GM23338 (cell line): ENCODE measurements around the gene BNC1. TPM values are rescaled to one million over a fixed set of nuclear protein-coding genes. Genes with fewer than 3 reads are reported as not detected.

Experiments used
- ATAC-seq: fragments of 200-7000 bp; cut with Tn5 transposase; 3 replicates; pipeline ENCODE4 v1.9.1; 2020
- DNase-seq: peaks from one replicate; pipeline ENCODE4 v3.0.0-alpha.2; 2015; ENCODE audit warnings: low spot score
- H2AFZ ChIP-seq: fragments of 200-600 bp; sonication (generic); 2 replicates; pipeline ENCODE4 v1.8.0; 2016; ENCODE audit warnings: antibody characterized with exemption, mild to moderate bottlenecking, moderate library complexity
- H3F3A ChIP-seq: fragments of 200-600 bp; sonication (generic); replicated peaks from 2 replicates; pipeline ENCODE4 v1.8.0; 2017; ENCODE audit warnings: antibody characterized with exemption, mixed run types, low read depth
- H3K27ac ChIP-seq: fragments of 200-600 bp; sonication (generic); 2 replicates; pipeline ENCODE4 v1.6.1; 2016; ENCODE audit warnings: low read depth
- H3K27me3 ChIP-seq: fragments of 200-600 bp; sonication (generic); 2 replicates; pipeline ENCODE4 v1.8.0; 2016; ENCODE audit warnings: mild to moderate bottlenecking, mixed run types, moderate library complexity; ENCODE audit not compliant: insufficient read depth
- H3K36me3 ChIP-seq: fragments of 200-600 bp; sonication (generic); 2 replicates; pipeline ENCODE4 v1.8.0; 2016; ENCODE audit warnings: mild to moderate bottlenecking; ENCODE audit not compliant: insufficient read depth
- H3K4me1 ChIP-seq: fragments of 200-600 bp; sonication (generic); 2 replicates; pipeline ENCODE4 v1.8.0; 2016; ENCODE audit warnings: mild to moderate bottlenecking, moderate library complexity; ENCODE audit not compliant: insufficient read depth
- H3K4me2 ChIP-seq: fragments of 200-600 bp; sonication (generic); 2 replicates; pipeline ENCODE4 v1.7.1; 2017; ENCODE audit warnings: mixed run types
- H3K4me3 ChIP-seq: fragments of 200-600 bp; sonication (generic); 2 replicates; pipeline ENCODE4 v1.6.1; 2016; ENCODE audit warnings: mixed run types
- H3K79me2 ChIP-seq: fragments of 200-600 bp; sonication (generic); replicated peaks from 2 replicates; pipeline ENCODE4 v1.8.0; 2017; ENCODE audit warnings: mild to moderate bottlenecking; ENCODE audit not compliant: insufficient read depth
- H3K9me2 ChIP-seq: fragments of 200-600 bp; sonication (generic); 2 replicates; pipeline ENCODE4 v1.8.0; 2017; ENCODE audit not compliant: insufficient read depth
- H4K20me1 ChIP-seq: fragments of 200-600 bp; sonication (generic); replicated peaks from 2 replicates; pipeline ENCODE4 v1.8.0; 2017; ENCODE audit warnings: mild to moderate bottlenecking; ENCODE audit not compliant: insufficient read depth
- H3K27ac Mint-ChIP-seq: 2 replicates; pipeline ENCODE4 v1.8.0; 2020; ENCODE audit warnings: inconsistent platforms, mild to moderate bottlenecking, moderate library complexity, mixed read lengths
- H3K27me3 Mint-ChIP-seq: 3 replicates; pipeline ENCODE4 v1.8.0; 2022; ENCODE audit warnings: low read depth, mild to moderate bottlenecking, moderate library complexity, mixed read lengths, inconsistent platforms; ENCODE audit not compliant: insufficient read depth, poor library complexity
- H3K36me3 Mint-ChIP-seq: 3 replicates; pipeline ENCODE4 v1.8.0; 2021; ENCODE audit warnings: low read depth, mild to moderate bottlenecking, inconsistent platforms, moderate library complexity, mixed read lengths
- H3K4me1 Mint-ChIP-seq: 3 replicates; pipeline ENCODE4 v1.8.0; 2020; ENCODE audit warnings: mild to moderate bottlenecking, inconsistent platforms, mixed read lengths
- H3K4me3 Mint-ChIP-seq: 3 replicates; pipeline ENCODE4 v1.8.0; 2021; ENCODE audit warnings: moderate library complexity, mild to moderate bottlenecking, inconsistent platforms, mixed read lengths
- H3K9me3 Mint-ChIP-seq: 3 replicates; pipeline ENCODE4 v1.8.0; 2020; ENCODE audit warnings: moderate library complexity, mild to moderate bottlenecking, inconsistent platforms, mixed read lengths
- CREB1 ChIP-seq: fragments of 250-450 bp; sonication (Bioruptor Pico); IDR thresholded peaks from 2 replicates; pipeline ENCODE4 v1.5.0; 2020; ENCODE audit warnings: low read depth, mild to moderate bottlenecking, moderate library complexity
- EZH2 ChIP-seq: fragments of 200-600 bp; sonication (generic); IDR thresholded peaks from one replicate; pipeline ENCODE4 v1.8.0; 2017; ENCODE audit warnings: antibody characterized with exemption, mild to moderate bottlenecking, low read depth; ENCODE audit not compliant: unreplicated experiment
- EZH2phosphoT487 ChIP-seq: fragments of 200-600 bp; sonication (generic); IDR thresholded peaks from one replicate; pipeline ENCODE4 v1.8.1; 2018; ENCODE audit warnings: antibody characterized with exemption; ENCODE audit not compliant: unreplicated experiment
- JUNB ChIP-seq: IDR thresholded peaks from one replicate; pipeline ENCODE4 v1.6.1; 2016; ENCODE audit warnings: antibody characterized with exemption; ENCODE audit not compliant: unreplicated experiment
- NANOG ChIP-seq: IDR thresholded peaks from 2 replicates; pipeline ENCODE4 v1.6.1; 2016; ENCODE audit warnings: antibody characterized with exemption, borderline replicate concordance
- POLR2AphosphoS5 ChIP-seq: IDR thresholded peaks from 2 replicates; pipeline ENCODE4 v1.6.1; 2016; ENCODE audit warnings: antibody characterized with exemption, low read depth
- STAT1 ChIP-seq: IDR thresholded peaks from one replicate; pipeline ENCODE4 v1.6.1; 2016; ENCODE audit warnings: antibody characterized with exemption; ENCODE audit not compliant: unreplicated experiment
- ZNF114 ChIP-seq: fragments of 250-450 bp; sonication (Bioruptor Pico); IDR thresholded peaks from 2 replicates; pipeline ENCODE4 v1.5.0; 2020; ENCODE audit warnings: mild to moderate bottlenecking, moderate library complexity
- ZNF331 ChIP-seq: fragments of 250-450 bp; sonication (Bioruptor Pico); IDR thresholded peaks from 2 replicates; pipeline ENCODE4 v1.5.0; 2020; ENCODE audit warnings: low read depth, mild to moderate bottlenecking, moderate library complexity
- polyA plus RNA-seq: library from polyadenylated mRNA; unstranded; fragments of >200 nt; fragmentation: Nextera tagmentation; extraction: Ambion mirVana; gene quantifications from 2 replicates; pipeline ENCODE4 v1.2.1, GENCODE V29; 2016
- total RNA-seq: library from RNA; depleted of rRNA; stranded (reverse); fragments of >200 nt; shearing (Covaris generic); gene quantifications from 2 replicates; pipeline ENCODE4 v1.2.3, GENCODE V29; 2014
- TF ChIP-seq, protein P1 (sequence below): IDR thresholded peaks from 2 replicates; pipeline ENCODE4 v1.6.1; 2016; ENCODE audit warnings: antibody characterized with exemption
- TF ChIP-seq, protein P2 (sequence below): fragments of 250-450 bp; sonication (Bioruptor Pico); IDR thresholded peaks from 2 replicates; pipeline ENCODE4 v1.5.0; 2020; ENCODE audit warnings: mild to moderate bottlenecking, moderate library complexity
- TF ChIP-seq, protein P3 (sequence below): IDR thresholded peaks from one replicate; pipeline ENCODE4 v1.6.1; 2018; ENCODE audit warnings: antibody characterized with exemption; ENCODE audit not compliant: unreplicated experiment
- TF ChIP-seq, protein P4 (sequence below), 2 experiments: fragments of 200-600 bp in 1 of 2; sonication (generic) in 1 of 2; conservative IDR thresholded peaks; 2 replicates each; pipeline versions ENCODE4 v1.5.1 to v1.6.1; 2016 to 2017; ENCODE audit warnings: antibody characterized with exemption in 2 of 2, low read depth in 2 of 2, mild to moderate bottlenecking in 2 of 2, moderate library complexity in 1 of 2

The BNC1 gene
- total and polyA plus RNA-seq, 2 experiments from 2014 or later = 0.26 to 1.1 TPM

DNA sequence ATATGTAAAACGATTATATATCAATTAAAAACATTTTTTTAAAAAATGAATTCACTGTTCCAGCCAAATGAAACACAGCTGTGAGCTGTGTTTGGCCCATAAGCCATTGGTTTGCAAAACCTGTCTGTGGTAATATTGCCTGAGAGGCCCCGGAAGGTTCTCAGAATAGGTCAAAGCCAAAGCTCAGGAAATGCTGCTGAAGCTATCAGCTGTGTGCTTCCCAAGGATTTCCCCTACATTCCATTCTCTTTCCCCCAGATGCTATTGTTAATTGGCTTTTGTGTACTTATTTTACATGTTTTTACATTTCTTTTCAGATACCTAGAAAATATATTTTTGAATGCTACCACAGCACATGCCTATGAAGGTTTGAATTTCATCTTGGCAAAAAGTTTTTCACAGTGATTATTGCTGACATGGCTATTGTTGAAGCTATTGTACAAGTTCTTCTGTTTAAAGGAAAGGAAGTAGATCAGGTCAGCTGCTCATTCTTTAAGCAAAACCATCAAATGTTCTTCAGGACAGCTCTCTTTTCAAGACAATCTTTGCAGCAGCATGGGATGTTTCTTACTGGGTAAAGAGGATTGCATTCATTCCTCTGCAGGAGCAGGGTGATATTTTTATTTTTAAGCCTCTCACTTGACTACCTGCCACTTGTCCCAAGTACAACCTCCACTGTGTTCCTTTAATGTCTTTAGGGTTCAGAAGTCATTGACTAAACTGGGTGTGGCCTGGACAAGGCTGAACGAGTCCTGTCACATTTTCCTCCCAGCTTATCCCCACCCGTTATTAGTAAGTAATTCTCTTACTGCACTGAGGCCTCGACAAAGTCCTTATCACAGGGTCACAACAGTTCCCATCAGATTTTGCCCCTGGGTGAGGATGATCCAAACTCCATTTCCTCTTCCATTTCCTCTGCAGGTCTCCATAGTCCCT, 26.3 kb upstream of the BNC1 start:
- ATAC-seq (peak; percentile 78), DNase-seq (peak; percentile 74)
- Histone ChIP-seq H3K4me3 (no peak overlapping the region), H3K36me3 (no peaks in the 10 kb centered on the region), H4K20me1 (no peaks in the 10 kb centered on the region), H3K27ac (peak overlapping the region; percentile 73), H3K9me2 (0 out of 2 replicates have a peak, but pooled peaks cover 5% of the 10 kb centered on the region), H3K4me2 (peak overlapping the region; percentile 17), H2AFZ (no peak overlapping the region), H3K79me2 (no peaks in the 10 kb centered on the region), H3K27me3 (no peaks in the 10 kb centered on the region), H3K4me1 (peaks cover 41% of the 10 kb centered on the region), H3F3A (no peaks in the 10 kb centered on the region; the same call in 1 of the 2 replicates)
- H3K9me3 Mint-ChIP-seq = no peaks in the 10 kb centered on the region; the same call in 2 of the 3 replicates
- peak overlapping the region; percentile 68 for H3K27ac Mint-ChIP-seq
- H3K4me1 Mint-ChIP-seq = peaks cover 34% of the 10 kb centered on the region
- peaks cover 4% of the 10 kb centered on the region for H3K27me3 Mint-ChIP-seq
- TF ChIP-seq ZNF331 (CRISPR knock-in tag) (no peak), JUNB (no peak), NANOG (peak; percentile 5; the same call in 1 of the 2 replicates), STAT1 (no peak), EZH2 (no peak), ZNF114 (CRISPR knock-in tag) (no peak), CREB1 (CRISPR knock-in tag) (no peak), EZH2phosphoT487 (no peak), POLR2AphosphoS5 (no peak)
- TF ChIP-seq, protein P1, sequence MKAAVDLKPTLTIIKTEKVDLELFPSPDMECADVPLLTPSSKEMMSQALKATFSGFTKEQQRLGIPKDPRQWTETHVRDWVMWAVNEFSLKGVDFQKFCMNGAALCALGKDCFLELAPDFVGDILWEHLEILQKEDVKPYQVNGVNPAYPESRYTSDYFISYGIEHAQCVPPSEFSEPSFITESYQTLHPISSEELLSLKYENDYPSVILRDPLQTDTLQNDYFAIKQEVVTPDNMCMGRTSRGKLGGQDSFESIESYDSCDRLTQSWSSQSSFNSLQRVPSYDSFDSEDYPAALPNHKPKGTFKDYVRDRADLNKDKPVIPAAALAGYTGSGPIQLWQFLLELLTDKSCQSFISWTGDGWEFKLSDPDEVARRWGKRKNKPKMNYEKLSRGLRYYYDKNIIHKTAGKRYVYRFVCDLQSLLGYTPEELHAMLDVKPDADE = no peak
- TF ChIP-seq, protein P2, sequence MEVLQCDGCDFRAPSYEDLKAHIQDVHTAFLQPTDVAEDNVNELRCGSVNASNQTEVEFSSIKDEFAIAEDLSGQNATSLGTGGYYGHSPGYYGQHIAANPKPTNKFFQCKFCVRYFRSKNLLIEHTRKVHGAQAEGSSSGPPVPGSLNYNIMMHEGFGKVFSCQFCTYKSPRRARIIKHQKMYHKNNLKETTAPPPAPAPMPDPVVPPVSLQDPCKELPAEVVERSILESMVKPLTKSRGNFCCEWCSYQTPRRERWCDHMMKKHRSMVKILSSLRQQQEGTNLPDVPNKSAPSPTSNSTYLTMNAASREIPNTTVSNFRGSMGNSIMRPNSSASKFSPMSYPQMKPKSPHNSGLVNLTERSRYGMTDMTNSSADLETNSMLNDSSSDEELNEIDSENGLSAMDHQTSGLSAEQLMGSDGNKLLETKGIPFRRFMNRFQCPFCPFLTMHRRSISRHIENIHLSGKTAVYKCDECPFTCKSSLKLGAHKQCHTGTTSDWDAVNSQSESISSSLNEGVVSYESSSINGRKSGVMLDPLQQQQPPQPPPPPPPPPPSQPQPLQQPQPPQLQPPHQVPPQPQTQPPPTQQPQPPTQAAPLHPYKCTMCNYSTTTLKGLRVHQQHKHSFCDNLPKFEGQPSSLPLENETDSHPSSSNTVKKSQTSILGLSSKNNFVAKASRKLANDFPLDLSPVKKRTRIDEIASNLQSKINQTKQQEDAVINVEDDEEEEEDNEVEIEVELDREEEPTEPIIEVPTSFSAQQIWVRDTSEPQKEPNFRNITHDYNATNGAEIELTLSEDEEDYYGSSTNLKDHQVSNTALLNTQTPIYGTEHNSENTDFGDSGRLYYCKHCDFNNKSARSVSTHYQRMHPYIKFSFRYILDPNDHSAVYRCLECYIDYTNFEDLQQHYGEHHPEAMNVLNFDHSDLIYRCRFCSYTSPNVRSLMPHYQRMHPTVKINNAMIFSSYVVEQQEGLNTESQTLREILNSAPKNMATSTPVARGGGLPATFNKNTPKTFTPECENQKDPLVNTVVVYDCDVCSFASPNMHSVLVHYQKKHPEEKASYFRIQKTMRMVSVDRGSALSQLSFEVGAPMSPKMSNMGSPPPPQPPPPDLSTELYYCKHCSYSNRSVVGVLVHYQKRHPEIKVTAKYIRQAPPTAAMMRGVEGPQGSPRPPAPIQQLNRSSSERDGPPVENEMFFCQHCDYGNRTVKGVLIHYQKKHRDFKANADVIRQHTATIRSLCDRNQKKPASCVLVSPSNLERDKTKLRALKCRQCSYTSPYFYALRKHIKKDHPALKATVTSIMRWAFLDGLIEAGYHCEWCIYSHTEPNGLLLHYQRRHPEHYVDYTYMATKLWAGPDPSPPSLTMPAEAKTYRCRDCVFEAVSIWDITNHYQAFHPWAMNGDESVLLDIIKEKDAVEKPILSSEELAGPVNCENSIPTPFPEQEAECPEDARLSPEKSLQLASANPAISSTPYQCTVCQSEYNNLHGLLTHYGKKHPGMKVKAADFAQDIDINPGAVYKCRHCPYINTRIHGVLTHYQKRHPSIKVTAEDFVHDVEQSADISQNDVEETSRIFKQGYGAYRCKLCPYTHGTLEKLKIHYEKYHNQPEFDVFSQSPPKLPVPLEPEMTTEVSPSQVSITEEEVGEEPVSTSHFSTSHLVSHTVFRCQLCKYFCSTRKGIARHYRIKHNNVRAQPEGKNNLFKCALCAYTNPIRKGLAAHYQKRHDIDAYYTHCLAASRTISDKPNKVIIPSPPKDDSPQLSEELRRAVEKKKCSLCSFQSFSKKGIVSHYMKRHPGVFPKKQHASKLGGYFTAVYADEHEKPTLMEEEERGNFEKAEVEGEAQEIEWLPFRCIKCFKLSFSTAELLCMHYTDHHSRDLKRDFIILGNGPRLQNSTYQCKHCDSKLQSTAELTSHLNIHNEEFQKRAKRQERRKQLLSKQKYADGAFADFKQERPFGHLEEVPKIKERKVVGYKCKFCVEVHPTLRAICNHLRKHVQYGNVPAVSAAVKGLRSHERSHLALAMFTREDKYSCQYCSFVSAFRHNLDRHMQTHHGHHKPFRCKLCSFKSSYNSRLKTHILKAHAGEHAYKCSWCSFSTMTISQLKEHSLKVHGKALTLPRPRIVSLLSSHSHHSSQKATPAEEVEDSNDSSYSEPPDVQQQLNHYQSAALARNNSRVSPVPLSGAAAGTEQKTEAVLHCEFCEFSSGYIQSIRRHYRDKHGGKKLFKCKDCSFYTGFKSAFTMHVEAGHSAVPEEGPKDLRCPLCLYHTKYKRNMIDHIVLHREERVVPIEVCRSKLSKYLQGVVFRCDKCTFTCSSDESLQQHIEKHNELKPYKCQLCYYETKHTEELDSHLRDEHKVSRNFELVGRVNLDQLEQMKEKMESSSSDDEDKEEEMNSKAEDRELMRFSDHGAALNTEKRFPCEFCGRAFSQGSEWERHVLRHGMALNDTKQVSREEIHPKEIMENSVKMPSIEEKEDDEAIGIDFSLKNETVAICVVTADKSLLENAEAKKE (CRISPR knock-in tag) = peak; percentile 89
- TF ChIP-seq, protein P3, sequence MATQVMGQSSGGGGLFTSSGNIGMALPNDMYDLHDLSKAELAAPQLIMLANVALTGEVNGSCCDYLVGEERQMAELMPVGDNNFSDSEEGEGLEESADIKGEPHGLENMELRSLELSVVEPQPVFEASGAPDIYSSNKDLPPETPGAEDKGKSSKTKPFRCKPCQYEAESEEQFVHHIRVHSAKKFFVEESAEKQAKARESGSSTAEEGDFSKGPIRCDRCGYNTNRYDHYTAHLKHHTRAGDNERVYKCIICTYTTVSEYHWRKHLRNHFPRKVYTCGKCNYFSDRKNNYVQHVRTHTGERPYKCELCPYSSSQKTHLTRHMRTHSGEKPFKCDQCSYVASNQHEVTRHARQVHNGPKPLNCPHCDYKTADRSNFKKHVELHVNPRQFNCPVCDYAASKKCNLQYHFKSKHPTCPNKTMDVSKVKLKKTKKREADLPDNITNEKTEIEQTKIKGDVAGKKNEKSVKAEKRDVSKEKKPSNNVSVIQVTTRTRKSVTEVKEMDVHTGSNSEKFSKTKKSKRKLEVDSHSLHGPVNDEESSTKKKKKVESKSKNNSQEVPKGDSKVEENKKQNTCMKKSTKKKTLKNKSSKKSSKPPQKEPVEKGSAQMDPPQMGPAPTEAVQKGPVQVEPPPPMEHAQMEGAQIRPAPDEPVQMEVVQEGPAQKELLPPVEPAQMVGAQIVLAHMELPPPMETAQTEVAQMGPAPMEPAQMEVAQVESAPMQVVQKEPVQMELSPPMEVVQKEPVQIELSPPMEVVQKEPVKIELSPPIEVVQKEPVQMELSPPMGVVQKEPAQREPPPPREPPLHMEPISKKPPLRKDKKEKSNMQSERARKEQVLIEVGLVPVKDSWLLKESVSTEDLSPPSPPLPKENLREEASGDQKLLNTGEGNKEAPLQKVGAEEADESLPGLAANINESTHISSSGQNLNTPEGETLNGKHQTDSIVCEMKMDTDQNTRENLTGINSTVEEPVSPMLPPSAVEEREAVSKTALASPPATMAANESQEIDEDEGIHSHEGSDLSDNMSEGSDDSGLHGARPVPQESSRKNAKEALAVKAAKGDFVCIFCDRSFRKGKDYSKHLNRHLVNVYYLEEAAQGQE = no peak
- TF ChIP-seq, protein P4, sequence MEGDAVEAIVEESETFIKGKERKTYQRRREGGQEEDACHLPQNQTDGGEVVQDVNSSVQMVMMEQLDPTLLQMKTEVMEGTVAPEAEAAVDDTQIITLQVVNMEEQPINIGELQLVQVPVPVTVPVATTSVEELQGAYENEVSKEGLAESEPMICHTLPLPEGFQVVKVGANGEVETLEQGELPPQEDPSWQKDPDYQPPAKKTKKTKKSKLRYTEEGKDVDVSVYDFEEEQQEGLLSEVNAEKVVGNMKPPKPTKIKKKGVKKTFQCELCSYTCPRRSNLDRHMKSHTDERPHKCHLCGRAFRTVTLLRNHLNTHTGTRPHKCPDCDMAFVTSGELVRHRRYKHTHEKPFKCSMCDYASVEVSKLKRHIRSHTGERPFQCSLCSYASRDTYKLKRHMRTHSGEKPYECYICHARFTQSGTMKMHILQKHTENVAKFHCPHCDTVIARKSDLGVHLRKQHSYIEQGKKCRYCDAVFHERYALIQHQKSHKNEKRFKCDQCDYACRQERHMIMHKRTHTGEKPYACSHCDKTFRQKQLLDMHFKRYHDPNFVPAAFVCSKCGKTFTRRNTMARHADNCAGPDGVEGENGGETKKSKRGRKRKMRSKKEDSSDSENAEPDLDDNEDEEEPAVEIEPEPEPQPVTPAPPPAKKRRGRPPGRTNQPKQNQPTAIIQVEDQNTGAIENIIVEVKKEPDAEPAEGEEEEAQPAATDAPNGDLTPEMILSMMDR (conservative IDR thresholded peaks at IDR 0.05; ENCODE audit: low read depth in 2 of 2) = no peak
- H3K4me3 Mint-ChIP-seq = no peak overlapping the region; the same call in 2 of the 3 replicates
- no peaks in the 10 kb centered on the region for H3K36me3 Mint-ChIP-seq
